ENCODE data around the gene ADAMTSL3.
"Not testable (repeated sequence)": the region's sequence is repeated elsewhere in the genome, so short reads cannot be mapped to it uniquely, and the experiment has no call there.

The ADAMTSL3 gene

DNA sequence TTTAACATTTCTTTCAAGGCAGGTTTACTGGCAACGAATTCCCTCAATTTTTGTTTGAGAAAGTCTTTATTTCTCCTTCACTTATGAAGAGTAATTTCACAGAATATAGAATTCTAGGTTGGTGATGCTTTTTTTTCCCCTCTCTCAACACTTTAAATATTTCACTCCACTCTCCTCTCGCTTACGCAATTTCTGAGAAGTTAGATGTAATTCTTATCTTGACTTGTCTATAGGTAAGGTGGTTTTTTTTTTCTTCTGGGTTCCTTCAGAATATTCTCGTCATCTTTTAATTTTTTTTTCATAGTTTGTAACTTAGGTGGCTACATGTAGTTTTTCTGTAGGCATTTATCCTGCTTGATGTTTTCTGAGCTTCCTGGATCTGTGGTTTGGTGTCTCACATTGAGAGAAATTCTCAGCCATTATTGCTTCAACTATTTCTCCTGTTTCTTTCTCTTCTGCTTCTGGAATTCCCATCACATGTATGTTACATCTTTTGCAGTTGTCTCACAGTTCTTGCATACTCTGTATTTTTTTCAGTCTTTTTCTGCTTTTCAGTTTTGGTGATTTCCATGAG, 392.2 kb downstream of the ADAMTSL3 start:
- DNase-seq: no peak

DNA sequence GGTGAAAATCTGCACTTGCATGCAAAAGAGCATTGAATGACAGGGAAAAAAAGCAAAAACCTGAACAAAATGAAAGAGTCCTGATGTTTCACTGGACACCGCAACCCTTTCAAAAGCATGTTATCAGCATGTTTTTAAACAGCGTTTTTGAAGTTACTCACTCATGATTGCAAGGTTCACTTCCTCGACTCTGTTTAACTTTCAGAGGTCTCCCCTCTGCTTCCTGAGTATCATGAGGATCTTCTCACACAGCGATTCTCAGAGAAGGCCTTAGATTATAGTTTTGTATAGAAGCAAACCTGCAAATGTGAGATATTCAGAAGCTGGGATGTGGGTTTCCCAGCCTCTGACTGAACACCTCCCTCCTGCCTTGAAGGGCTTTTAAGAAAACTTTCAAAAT, 395.6 kb downstream of the ADAMTSL3 start:
- DNase-seq: not testable (repeated sequence)

DNA sequence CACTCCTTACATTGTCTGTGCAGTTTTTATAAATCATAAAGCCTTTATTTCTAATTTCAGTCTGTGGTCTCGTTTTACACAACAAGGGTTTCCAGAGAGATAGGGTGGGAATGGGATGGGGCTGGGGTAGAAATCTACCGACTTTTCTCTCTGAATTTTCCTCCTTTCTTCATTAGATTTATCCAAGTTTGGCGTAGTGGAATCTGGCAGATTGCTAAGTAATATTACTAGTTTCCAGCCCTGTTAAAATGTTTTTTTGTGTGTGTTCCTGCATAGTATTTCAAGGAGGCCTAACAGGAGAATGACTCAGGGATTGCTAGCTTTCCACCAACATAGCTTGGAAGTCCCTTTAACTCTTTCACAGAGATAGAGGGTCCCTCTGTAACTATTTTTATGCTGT, 396.2 kb downstream of the ADAMTSL3 start:
- DNase-seq: no peak

DNA sequence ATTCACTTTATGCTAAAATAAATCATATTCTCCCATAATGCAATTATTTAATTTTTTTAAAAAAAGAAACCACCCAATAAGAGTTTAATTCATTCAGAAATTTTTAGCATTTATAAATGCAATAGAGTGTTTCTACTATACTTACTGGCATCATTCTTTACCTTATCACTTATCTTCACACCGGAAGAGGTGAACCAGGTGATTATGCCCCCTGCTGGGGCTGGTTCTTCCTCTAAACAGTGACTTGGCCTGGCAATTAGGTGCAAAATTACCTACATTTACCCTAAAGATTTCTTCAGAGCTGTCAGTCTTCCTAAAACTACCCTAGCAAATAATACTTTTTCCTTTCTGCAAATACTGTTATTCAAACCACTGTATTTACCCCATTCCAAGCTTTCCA, 397.2 kb downstream of the ADAMTSL3 start:
- not testable (repeated sequence) for DNase-seq

DNA sequence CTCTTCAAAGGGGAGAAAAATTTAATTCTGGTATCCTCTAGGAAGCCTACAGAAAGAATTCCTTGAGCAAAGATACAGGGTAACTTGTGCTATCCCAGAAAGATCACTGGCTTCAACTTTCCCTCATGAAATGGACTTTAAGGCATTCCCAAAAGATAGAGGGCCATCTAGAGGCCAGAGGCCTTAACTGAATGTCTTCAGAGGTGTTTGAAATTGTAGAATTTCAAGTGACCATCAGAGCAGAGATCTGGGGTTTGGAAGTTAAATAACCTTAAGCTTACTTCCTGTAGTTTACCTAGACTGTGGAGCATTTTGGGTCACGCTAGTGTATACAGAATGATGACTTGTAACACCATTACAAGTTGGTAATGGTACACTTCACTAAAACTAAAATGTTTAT, 400.6 kb downstream of the ADAMTSL3 start:
- DNase-seq: not testable (repeated sequence)

DNA sequence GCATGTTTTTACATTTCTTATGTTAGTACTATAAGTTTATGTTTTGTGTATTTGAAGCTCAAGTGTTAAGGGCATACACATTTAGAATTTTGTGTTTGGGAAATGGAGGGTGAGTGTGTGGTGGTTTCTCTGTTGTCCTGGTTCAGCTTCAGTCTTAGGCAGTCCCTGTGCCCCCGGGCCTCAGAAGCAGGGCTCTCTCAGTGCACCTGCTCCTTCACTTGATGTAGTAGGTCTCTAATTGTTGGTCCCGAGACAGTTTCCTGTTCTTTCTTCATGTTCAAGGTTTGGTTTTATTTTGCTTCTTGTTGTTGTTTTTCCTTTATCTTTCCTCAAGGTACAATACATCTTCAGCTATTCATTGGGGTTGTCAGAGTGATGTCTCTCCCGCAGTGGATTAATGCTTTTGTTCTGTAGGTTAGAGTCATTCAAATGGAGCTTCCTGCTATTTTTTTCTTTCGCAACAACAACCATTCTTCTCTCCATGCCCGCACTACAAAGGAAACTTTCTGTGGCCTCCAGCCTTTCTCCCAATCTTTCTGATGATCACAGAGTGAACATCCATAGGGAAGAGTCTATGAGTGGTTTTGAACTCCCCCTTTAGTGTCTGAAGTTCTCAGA, 403.9 kb downstream of the ADAMTSL3 start:
- no peak for DNase-seq

DNA sequence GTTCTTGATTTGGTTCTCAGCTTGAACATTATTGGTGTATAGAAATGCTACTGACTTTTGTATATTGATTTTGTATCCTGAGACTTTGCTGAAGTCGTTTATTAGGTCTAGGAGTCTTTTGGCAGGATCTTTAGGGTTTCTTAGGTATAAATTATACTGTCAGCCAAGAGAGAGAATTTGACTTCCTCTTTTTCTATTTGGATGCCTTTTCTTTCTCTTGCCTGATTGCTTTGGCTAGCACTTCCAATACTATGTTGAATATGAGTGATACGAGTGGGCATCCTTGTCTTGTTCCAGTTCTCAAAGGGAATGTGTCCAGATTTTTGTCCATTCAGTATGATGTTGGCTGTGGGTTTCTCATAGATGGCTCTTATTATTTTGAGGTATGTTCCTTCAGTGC, 409.8 kb downstream of the ADAMTSL3 start:
- DNase-seq: not testable (repeated sequence)

DNA sequence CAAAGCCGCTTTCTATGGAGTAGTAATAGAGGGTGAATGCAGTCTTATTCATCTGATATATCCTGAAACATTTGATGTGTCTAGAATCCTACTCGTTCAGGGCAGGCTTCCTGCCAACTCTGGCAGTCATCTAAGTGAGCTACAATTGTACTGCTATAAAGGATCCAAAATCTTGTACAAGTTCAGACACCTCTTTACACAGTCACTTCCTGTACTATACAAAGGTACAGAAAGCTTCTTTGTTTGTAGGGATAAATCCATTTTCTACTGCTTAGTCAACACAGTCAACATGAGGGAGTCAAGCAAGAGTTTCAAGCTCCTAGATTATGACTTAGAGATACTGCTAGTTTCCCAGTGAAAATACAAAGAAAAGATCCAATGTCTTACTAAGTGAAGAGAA, 414.8 kb downstream of the ADAMTSL3 start:
- not testable (repeated sequence) for DNase-seq

DNA sequence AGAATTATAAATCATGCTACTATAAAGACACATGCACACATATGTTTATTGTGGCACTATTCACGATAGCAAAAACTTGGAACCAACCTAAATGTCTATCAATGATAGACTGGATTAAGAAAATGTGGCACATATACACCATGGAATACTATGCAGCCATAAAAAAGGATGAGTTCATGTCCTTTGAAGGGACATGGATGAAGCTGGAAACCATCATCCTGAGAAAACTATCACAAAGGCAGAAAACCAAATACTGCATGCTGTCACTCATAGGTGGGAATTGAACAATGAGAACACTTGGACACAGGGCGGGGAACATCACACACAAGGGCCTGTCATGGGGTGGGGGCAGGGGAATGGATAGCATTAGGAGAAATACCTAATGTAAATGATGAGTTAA, 424.1 kb downstream of the ADAMTSL3 start:
- DNase-seq: not testable (repeated sequence)

DNA sequence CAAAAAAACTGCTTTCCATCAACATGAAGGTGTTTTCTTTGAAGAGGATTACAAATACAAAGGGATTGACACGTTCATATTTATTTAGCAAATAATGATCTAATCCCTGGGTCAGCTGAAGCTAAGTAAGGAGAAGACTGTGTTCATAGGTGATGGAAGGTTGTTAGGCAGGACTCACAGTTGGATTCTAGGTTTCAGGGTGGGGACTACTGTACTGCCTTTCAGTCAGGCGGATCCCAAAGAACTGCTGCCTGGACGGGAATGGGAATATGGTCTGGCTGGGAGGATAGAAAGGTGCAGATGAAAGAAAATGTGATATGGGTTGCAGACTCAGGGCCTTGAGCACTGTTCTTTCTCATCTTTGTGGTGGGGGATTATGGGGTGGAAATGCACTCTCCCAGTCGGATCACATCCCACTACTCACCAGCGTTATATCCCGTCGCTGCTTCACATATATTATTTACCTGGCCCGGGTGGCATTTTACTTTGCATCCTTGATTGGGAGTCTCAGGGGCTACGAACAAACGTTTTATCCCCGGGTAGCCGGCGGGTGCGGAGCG, 425.5 kb downstream of the ADAMTSL3 start:
- DNase-seq: not testable (repeated sequence)

DNA sequence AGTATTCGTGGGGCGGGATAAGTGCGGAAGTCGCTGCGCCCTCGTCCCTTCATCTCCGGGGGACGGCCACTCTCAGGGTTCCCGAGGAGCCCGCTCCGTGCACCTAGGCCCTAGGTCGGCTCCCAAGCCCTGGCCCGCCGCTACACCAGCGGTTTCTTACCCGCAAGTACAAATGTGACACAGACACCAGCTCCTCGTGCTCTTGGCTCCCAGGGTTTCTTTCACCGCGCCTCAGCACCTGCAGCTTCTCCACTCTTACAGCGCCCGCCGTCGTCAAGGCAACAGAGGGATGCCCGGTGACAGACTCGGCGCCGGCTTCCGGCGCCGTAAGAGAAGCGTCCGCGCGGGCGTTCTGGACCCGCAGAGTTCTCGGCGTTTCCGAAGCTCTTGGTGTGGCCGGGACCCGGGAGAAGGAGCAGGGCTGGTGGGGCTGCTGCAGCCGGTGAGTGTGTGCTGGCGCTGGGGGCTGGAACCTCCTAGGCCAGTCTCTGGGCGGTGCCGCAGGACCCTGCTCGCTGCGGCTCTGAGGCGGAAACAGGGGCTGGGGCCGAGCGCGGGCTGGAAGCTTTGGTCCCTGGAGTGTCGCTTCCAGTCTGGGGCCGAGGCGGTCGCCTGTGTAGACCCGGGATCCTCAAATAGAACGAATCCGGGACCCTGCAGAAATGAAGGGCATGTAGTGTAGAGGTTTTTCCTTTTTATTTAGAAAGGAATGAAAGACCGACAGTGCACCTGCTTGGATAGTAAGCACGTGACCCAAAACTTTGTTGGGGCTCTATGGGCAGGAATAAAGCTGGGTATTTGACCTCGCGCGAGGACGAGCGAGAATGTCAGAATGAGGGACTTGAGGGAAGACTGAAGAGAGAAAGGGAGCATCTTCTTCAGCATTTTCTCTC, 426.2 kb downstream of the ADAMTSL3 start:
- DNase-seq: peak; percentile 39

DNA sequence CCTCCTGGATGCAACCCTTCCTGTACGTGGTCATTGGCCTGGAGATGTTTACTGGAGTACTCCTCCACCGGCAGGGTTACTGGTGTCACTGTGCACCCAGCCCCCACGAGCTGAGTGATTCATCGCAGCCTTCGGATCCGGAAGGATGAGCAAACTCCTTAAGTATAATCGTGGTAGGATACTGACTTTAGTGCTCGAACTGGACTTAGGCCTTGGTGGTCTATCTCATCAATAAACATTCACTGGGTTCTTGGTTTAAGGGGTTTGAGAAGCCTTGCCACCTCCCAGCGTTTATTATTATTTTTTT, 426.8 kb downstream of the ADAMTSL3 start:
- not testable (repeated sequence) for DNase-seq

DNA sequence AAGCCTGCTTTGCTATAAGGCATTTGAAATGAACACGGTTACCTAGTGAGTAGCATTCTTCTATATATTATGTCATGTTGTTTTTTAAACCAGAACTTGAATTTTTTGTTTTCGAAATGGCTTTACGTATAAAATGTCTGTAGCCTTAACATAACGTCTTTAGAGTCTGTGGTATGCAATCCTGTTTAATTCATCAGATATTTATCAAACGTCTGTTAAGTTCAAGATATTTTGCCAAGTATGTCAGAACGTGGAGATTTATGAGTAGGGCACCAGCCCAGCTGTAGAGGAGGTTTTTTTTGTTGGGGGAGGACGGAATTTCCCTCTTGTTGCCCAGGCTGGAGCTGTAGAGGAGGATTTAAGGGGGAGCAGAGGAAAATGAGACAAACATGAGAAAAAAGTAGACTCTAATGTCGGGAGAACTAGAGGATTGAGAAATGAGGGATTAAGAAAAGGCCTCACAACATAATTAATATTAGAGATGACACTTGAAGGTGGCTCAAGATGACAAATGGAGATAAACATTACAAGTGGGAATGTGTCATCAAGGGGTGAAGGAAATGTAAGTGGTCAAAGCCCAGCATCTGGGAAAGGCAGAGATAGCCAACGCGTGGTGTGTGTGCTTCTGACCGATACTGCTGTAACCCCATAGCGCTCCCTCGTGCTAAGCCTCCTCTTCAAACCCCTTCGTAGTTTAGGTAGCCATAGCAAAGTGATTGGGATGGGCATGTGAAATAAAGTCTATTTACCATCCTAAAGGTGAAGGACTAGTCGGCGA, 427.7 kb downstream of the ADAMTSL3 start:
- DNase-seq: no peak

DNA sequence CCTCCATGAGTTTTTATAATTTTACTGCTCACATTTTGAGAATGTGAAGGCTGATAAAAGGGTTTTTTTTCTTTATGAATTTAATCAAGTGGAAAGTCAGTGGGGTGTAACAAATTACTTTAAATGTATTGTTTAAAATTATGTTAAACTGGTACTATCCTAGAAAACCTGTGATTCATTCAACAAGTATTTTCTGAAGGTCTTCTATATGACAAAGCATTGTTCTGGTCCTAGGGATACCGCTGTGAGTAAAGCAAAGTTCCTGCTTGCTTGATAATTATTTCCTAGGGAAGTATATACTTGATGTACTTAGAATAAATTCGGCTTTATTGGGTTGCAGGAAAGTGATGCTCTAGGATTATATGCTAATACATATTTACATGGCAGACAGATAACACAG, 428.8 kb downstream of the ADAMTSL3 start:
- DNase-seq: no peak

DNA sequence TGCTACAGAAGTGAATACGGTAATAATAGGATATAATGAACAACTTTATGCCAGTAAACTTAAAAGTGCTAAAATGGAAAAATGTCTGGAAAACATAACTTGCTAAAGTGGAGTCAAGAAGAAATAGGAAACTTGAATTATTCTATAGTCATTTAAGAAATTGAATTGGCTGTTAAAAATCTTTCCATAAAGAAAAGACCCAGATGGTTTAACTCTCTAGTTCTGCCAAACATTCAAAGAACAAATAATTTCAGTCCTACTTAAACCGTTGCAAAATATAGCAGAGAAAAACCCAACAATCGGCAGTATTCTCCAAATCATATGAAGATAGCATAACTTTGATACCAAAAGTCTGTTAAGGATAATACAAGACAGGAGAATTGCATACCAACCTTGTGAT, 432.1 kb downstream of the ADAMTSL3 start:
- DNase-seq: not testable (repeated sequence)
